ENCODE data around the gene C6orf62.

DNA sequence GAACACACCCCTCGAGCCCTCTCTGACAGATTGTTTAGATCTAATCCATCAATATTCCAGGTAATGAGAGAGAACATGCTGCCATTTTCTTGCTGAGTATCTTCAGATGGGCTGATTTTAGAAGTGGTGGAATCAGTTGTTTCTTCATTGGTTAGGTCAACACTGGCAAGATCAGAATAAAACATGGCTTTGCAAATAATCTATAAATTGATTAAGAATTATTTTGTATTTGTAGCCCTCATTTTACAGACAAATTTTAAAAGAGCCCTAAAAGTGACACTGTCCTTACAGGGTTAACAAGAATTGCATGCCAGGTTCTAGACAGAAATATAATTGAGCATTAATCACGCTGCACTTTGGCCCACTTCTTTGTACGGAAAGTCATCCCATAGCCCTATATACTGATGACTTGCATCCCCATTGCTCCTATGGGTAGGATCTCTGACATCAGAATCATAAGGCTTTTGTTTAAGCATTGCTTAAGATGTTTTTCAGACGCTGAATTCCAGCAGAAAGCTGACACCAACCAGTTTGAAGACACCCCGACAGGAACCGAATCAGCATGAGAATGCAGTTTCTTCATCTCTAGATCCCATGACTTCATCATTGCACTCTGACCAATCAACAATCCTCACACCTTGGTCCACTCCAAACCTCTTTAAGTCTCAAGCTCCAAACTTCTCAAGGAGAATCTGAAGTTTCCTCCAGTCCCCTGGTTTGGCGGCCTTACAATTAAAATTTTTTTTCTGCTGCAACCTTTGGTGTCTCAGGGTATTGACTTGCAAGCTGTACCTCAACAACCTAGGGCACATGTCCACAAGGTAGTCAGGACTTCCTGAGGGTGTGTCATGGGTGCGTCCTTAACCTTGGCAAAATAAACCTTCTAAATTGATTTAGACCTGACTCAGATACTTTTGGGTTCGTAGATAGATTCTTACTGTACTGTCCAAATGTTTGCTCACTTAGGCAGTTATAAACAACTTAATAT, 60.1 kb downstream of the C6orf62 start:
- TF ChIP-seq, protein P1, sequence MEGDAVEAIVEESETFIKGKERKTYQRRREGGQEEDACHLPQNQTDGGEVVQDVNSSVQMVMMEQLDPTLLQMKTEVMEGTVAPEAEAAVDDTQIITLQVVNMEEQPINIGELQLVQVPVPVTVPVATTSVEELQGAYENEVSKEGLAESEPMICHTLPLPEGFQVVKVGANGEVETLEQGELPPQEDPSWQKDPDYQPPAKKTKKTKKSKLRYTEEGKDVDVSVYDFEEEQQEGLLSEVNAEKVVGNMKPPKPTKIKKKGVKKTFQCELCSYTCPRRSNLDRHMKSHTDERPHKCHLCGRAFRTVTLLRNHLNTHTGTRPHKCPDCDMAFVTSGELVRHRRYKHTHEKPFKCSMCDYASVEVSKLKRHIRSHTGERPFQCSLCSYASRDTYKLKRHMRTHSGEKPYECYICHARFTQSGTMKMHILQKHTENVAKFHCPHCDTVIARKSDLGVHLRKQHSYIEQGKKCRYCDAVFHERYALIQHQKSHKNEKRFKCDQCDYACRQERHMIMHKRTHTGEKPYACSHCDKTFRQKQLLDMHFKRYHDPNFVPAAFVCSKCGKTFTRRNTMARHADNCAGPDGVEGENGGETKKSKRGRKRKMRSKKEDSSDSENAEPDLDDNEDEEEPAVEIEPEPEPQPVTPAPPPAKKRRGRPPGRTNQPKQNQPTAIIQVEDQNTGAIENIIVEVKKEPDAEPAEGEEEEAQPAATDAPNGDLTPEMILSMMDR (IDR thresholded peaks at IDR 0.05): no peak
- TF ChIP-seq POLR2A (IDR thresholded peaks at IDR 0.05): no peak
